Endothelial cell of umbilical vein (primary cell): ENCODE measurements around the gene GPR107. TPM values are rescaled to one million over a fixed set of nuclear protein-coding genes. Genes with fewer than 3 reads are reported as not detected.

ENCODE experiments used
- BruUV-seq: library from RNA; stranded (reverse); fragments of 400-500 nt; replicated peaks from 2 replicates; lab custom pipeline; 2021; lab: Mats Ljungman, UMichigan
- CTCF ChIA-PET: fragments of 300-600, 350-600 bp; sonication (Branson Sonifier 250); formaldehyde crosslinking; loops from one replicate; lab custom pipeline; 2021; ENCODE audit warnings: antibody characterized with exemption, inconsistent platforms; lab: Charles Lee
- POLR2A ChIA-PET: fragments of 300-600, 350-600 bp; sonication (Branson Sonifier 250); formaldehyde crosslinking; loops from one replicate; lab custom pipeline; 2021; ENCODE audit warnings: antibody characterized with exemption, inconsistent platforms; lab: Charles Lee
- DNase-seq: peaks from one replicate; pipeline ENCODE4 v3.0.0-alpha.2; 2011; ENCODE audit warnings: low read depth, low spot score
- FAIRE-seq: peaks from 2 replicates; lab custom pipeline; 2011; peaks lifted over from hg19 to GRCh38; lab: Jason Lieb, UNC
- H2AFZ ChIP-seq: 2 replicates; pipeline ENCODE4 v1.6.0; 2012; ENCODE audit warnings: low read depth, low read length, control low read depth, inconsistent platforms
- H3K27ac ChIP-seq: 2 replicates; pipeline ENCODE4 v1.5.1; 2011; ENCODE audit warnings: low read depth, mild to moderate bottlenecking, control low read depth, low read length, moderate library complexity; ENCODE audit not compliant: insufficient read depth
- H3K27me3 ChIP-seq, 2 experiments: 2 replicates each; pipeline versions ENCODE4 v1.6.0 to v1.6.1; 2011; ENCODE audit warnings: low read length in 2 of 2, mixed read lengths in 1 of 2; ENCODE audit not compliant: control insufficient read depth in 2 of 2, insufficient read depth in 2 of 2
- H3K36me3 ChIP-seq, 2 experiments: 2 replicates in 1 of 2; 3 replicates in 1 of 2; pipeline ENCODE4 v1.5.1; 2011; ENCODE audit warnings: low read length in 2 of 2, mild to moderate bottlenecking in 1 of 2, moderate library complexity in 1 of 2; ENCODE audit not compliant: control insufficient read depth in 2 of 2, insufficient read depth in 2 of 2; ENCODE audit errors: extremely low read depth in 1 of 2
- H3K4me1 ChIP-seq: 3 replicates; pipeline ENCODE4 v1.5.1; 2011; ENCODE audit warnings: mild to moderate bottlenecking, low read length; ENCODE audit not compliant: control insufficient read depth, insufficient read depth; ENCODE audit errors: extremely low read depth
- H3K4me2 ChIP-seq: 2 replicates; pipeline ENCODE4 v1.6.1; 2011; ENCODE audit warnings: low read length, control low read depth, mixed read lengths; ENCODE audit not compliant: insufficient read depth
- H3K4me3 ChIP-seq, 3 experiments: fragments of 200-600 bp in 1 of 3; sonication (generic), shearing (Covaris generic) in 1 of 3; replicated peaks in 1 of 3; 2 replicates each; pipeline ENCODE4 v1.5.1; 2011 to 2016; ENCODE audit warnings: control low read depth in 3 of 3, low read length in 3 of 3, mild to moderate bottlenecking in 2 of 3, inconsistent platforms in 1 of 3, low read depth in 1 of 3, moderate library complexity in 1 of 3; ENCODE audit not compliant: insufficient read depth in 1 of 3
- H3K79me2 ChIP-seq: 2 replicates; pipeline ENCODE4 v1.6.0; 2012; ENCODE audit warnings: low read length, inconsistent platforms; ENCODE audit not compliant: control insufficient read depth, insufficient read depth
- H3K9ac ChIP-seq: replicated peaks from 2 replicates; pipeline ENCODE3; 2011; ENCODE audit warnings: low read length, control low read depth; ENCODE audit not compliant: insufficient read depth; ENCODE audit errors: extremely low read depth
- H3K9me1 ChIP-seq: replicated peaks from 3 replicates; pipeline ENCODE4 v1.6.0; 2011; ENCODE audit warnings: mild to moderate bottlenecking, low read length; ENCODE audit not compliant: control insufficient read depth, insufficient read depth; ENCODE audit errors: extremely low read depth
- H3K9me3 ChIP-seq: replicated peaks from 2 replicates; pipeline ENCODE4 v1.5.1; 2012; ENCODE audit warnings: low read length, inconsistent platforms; ENCODE audit not compliant: control insufficient read depth, insufficient read depth
- H4K20me1 ChIP-seq: replicated peaks from 2 replicates; pipeline ENCODE3; 2011; ENCODE audit warnings: mild to moderate bottlenecking, low read length; ENCODE audit not compliant: control insufficient read depth, insufficient read depth; ENCODE audit errors: extremely low read depth
- CTCF ChIP-seq, 2 donors: IDR thresholded peaks; 1 replicate in 1 of 2; 2 replicates in 1 of 2; pipeline ENCODE4 v1.5.1; 2011; ENCODE audit warnings: low read length in 2 of 2, mild to moderate bottlenecking in 2 of 2, moderate library complexity in 2 of 2, control low read depth in 1 of 2, inconsistent platforms in 1 of 2, low read depth in 1 of 2; ENCODE audit not compliant: insufficient read depth in 1 of 2; ENCODE audit errors: extremely low read depth in 1 of 2
- FOS ChIP-seq: IDR thresholded peaks from 2 replicates; pipeline ENCODE4 v1.6.1; 2011; ENCODE audit warnings: mild to moderate bottlenecking, low read length, moderate library complexity, borderline replicate concordance; ENCODE audit not compliant: insufficient read depth
- GATA2 ChIP-seq: IDR thresholded peaks from 2 replicates; pipeline ENCODE4 v1.7.0; 2011; ENCODE audit warnings: low read depth, mild to moderate bottlenecking, moderate library complexity, mixed read lengths, low read length; ENCODE audit not compliant: insufficient read length, insufficient read depth
- MAX ChIP-seq: IDR thresholded peaks from 2 replicates; pipeline ENCODE4 v1.6.1; 2011; ENCODE audit not compliant: insufficient read depth, insufficient read length
- MYC ChIP-seq: IDR thresholded peaks from one replicate; pipeline ENCODE4 v1.6.1; 2011; ENCODE audit warnings: mild to moderate bottlenecking, low read depth, low read length
- POLR2A ChIP-seq: IDR thresholded peaks from 2 replicates; pipeline ENCODE4 v1.6.1; 2012; ENCODE audit warnings: low read depth, mild to moderate bottlenecking, control low read depth, low read length
- POLR2AphosphoS5 ChIP-seq: IDR thresholded peaks from 2 replicates; pipeline ENCODE4 v1.6.1; 2012; ENCODE audit warnings: low read depth, mild to moderate bottlenecking, control low read depth, low read length, moderate library complexity; ENCODE audit not compliant: insufficient read depth
- dilution Hi-C: fragments of 300-500 bp; cut with MboI; formaldehyde crosslinking; loops from one replicate; pipeline ENCODE4 v1.15.0; 2019; ENCODE audit warnings: low sequenced_read_pairs; ENCODE audit not compliant: extremely low pct_ligation_motif_present
- intact Hi-C: fragments of 100-400 bp; cut with micrococcal nuclease; formaldehyde crosslinking; loops from one replicate; pipeline ENCODE4 v1.10.0; 2022
- polyA plus RNA-seq, 4 experiments: library from polyadenylated mRNA; depleted of rRNA in 3 of 4; stranded (reverse) in 3 of 4; unstranded in 1 of 4; fragments of >200 nt; gene quantifications; 2 replicates each; pipeline versions ENCODE4 v1.2.1 to v1.2.3, GENCODE V29; 2011 to 2012; ENCODE audit warnings: missing spikeins in 1 of 4
- total RNA-seq: library from RNA; stranded (reverse); gene quantifications from 2 replicates; pipeline ENCODE4 v1.2.3, GENCODE V29; 2021

The GPR107 gene
- total and polyA plus RNA-seq, 2 donors (not counting 3 experiments of a cell fraction or from before 2014, with no cell fraction given) = 27.2 to 38.9 TPM

- ChIA-PET POLR2A (no interaction called here), CTCF (interaction anchor here (0.8 to 1.4 kb wide), 5 partner anchors 9 to 66 kb away, joined by 3 to 4 read pairs (median 3); no protein-coding TSS in a partner anchor)
- no TSS peak for BruUV-seq
- Histone ChIP-seq H3K27ac (no peak overlapping the region), H3K4me3 (no peak overlapping the region), H3K4me1 (peaks cover 9% of the 10 kb centered on the region), H3K36me3 (peaks cover 0 to 4% of the 10 kb centered on the region in 2 experiments), H3K27me3 (no peaks in the 10 kb centered on the region), H3K9me3 (no peaks in the 10 kb centered on the region), H3K79me2 (peaks cover 50% of the 10 kb centered on the region), H4K20me1 (no peaks in the 10 kb centered on the region), H2AFZ (no peak overlapping the region), H3K9me1 (no peaks in the 10 kb centered on the region), H3K4me2 (no peak overlapping the region), H3K9ac (no peak overlapping the region)
- TF ChIP-seq GATA2 = no peak
- TF ChIP-seq FOS = no peak
- no peak for TF ChIP-seq POLR2AphosphoS5
- TF ChIP-seq CTCF (IDR thresholded peaks at IDR 0.05; ENCODE audit: extremely low read depth in 1 of 2, insufficient read depth in 1 of 2, low read depth in 1 of 2, low read length in 2 of 2) = no peak
- no peak for TF ChIP-seq MYC
- no peak for TF ChIP-seq POLR2A
- TF ChIP-seq MAX = no peak
- dilution Hi-C loops = no loop called here
- FAIRE-seq (no peak), DNase-seq (no peak)
- intact Hi-C loops = no loop called here
Observed at GRCh38 chr9:130174025-130174424, 120.3 kb downstream of the GPR107 start.
